GM04503 (cell line): ENCODE measurements around the gene RCOR1.
"Not testable (repeated sequence)": the region's sequence is repeated elsewhere in the genome, so short reads cannot be mapped to it uniquely, and the experiment has no call there.

Experiments used
- DNase-seq: peaks from one replicate; pipeline ENCODE4 v3.0.0-alpha.2; 2012; ENCODE audit warnings: low read depth

RCOR1 gene

DNA sequence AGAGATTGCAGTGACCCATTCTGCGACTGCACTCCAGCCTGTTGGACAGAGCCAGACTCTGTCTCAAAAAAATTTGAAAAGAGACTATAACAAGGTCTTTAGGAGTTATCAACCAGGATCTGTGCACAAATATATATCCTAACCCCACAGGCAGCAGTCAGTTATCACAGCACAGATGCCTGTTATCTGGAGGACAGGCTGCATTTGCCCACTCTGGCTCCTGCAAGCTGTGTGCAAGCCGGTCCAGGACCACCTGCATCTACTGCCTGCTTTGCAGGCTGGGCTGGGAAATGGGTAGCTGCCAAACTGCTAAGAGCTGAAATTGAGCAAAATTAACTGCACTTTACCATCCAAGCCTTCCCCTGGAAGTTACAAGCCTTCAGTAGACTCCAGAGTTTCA is 21.4 kb upstream of the RCOR1 start:
- no peak for DNase-seq

DNA sequence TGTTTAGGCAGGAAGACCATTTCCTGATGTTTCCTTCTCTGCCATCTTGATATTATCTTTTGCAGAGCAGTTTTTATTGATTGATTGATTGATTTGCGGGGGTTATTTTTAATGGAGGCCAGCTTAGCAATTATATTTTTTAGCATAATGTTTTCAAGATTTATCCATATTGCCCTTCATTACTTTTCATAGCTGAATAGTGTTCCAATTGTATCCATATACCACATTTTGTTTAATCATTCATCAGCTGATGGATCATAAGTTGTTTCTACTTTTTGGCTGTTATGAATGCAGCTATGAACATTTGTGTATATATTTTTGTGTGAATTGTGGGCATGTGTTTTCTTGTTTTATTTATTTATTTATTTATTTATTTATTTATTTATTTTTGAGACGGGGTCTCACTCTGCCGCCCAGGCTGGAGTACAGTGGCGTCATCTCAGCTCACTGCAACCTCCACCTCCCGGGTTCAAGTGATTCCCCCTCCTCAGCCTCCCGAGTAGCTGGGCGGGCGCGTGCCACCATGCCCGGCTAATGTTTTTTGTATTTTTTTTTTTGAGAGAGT is 20.9 kb upstream of the RCOR1 start:
- no peak for DNase-seq

DNA sequence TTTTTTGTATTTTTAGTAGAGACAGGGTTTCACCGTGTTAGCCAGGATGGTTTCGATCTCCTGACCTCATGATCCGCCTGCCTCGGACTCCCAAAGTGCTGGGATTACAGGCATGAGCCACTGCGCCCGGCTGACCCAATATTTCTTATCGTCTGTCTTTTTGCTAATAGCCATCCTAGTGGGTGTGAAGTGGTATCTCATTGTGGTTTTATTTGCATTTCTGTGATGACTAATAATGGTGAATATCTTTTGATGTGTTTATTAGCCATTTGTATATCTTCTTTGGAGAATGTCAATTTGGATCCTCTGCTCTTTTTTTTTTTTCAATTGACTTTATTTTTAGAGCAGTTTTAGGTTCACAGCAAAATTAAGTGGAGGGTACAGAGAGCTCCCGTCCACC is 19.3 kb upstream of the RCOR1 start:
- not testable (repeated sequence) for DNase-seq

DNA sequence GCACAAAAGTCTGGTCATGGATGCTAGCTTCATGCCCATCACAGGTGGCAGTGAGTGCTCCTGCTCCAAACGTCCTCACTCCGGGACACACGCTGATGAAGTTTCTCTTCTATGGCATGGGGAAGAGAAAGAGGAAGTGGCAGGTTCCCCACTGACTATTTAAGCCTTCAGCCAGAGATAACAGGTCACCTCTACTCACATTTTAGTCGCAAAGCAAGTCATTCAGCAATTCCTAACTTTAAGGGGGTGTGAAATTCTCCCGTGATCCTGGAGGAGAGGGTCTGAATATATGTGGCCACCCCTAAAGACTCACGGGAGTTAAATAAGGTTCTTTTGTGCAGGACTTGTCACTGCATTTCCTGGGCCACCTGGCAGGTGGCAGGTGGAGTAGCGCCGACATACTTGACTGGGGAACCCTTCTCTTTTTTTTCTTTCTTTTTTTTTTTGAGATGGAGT is 18.8 kb upstream of the RCOR1 start:
- DNase-seq: no peak

DNA sequence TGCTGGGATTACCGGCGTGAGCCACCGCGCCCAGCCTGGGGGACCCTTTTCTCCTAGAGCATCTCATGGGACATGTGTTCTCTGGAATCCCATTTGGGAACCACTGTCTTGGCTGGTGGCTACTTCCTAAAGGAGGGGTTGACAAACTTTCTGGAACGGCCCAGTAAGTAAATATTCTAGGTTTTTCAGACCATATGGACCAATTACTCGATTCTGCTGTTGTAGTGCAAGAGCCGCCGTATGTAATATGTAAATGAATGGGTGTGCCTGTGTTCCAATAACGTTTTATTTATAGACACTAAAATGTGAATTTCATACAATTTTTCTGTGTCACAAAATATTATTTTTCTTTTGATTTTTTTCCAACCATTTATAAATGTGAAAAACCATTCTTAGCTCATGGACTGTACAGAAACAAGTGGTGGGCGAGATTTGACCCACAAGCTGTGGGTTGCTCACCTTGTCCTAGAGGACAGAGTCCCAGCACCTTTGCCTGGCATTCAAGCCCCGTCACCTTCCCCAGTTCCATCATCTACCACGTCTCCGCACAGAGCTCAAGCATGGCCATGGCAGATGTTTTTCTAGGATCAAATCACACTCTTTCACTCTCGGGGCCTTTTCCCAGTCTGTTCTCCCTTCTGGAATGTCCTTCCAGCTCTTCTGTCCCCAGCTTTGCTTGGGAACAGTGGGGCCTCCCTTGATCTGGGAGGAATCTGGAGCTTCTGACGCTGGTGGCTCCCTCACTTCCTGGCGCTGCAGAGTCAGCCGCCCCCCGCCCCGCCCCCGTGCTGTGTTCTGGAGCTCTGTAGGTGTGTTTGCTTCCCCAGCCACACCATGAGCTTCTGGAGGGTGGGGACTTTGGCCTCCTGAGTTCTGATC is 17.9 kb upstream of the RCOR1 start:
- DNase-seq: no peak

DNA sequence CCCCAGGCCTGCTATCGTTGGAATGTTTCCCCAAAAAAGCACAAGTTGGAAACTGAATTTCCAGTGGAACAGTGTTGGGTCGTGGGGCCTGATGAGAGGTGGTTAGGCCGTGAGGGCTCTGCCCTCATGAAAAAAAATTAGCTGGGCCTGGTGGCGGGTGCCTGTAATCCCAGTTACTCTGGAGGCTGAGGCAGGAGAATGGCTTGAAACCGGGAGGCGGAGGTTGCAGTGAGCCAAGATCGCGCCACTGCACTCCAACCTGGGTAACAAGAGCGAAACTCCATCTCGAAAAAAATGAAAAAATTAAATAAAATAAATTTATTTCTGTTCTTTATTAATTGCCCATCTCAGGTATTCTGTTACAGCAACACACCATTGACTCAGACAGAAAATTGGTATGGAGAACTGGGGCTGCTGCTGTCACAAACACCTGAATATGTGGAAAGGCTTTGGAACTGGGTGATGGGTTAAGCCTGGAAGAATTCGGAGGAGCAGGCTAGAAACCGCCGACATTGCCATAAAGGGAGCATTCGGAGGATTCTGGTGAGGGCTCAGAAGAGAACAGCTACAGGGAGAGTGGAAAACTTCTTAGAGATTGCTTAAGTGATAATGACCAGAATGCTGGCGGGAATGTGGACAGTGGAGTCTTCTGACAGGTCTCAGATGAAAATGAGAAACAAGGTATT is 17.1 kb upstream of the RCOR1 start:
- DNase-seq: no peak

DNA sequence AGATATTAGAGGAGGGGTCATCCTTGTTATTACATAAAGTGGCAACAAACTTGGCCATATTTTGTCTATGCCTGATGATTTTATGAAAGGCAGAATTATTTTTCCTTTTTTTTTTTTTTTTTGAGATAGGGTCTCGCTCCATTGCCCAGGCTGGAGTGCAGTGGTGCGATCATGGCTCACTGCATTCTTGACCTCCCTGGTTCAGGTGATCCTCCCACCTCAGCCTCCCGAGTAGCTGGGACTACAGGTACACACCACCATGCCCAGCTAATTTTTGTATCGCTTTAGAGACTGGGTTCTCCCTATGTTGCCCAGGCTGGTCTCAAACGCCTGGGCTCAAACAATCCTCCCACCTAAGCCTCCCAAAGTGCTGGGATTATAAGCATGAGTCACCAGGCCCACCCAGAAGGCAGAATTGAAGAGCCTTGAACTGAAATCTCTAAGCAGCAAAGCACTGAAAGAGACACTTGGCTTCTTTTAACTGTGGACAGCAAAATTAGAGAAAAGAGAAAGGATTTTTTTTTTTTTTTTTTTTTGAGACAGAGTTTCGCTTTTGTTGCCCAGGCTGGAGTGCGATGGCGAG is 16.5 kb upstream of the RCOR1 start:
- DNase-seq: not testable (repeated sequence)

DNA sequence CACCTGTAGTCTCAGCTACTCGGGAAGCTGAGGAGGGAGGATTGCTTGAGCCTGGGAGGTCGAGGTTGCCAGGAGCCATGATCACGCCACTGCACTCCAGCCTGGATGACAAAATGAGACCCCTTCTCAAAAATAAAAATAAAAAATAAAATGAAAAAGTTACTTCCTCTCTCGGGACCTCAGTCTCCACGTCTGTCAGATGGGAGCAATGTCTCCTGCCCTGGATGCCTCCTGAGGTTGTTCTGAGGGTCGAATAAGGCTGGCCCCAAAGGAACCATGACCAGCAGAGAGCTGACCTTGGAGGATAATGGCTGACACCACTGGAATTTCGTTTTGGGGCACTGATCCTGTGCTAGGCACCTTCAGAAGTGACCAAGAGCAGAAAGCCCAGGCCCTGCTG is 13.6 kb upstream of the RCOR1 start:
- DNase-seq: no peak

DNA sequence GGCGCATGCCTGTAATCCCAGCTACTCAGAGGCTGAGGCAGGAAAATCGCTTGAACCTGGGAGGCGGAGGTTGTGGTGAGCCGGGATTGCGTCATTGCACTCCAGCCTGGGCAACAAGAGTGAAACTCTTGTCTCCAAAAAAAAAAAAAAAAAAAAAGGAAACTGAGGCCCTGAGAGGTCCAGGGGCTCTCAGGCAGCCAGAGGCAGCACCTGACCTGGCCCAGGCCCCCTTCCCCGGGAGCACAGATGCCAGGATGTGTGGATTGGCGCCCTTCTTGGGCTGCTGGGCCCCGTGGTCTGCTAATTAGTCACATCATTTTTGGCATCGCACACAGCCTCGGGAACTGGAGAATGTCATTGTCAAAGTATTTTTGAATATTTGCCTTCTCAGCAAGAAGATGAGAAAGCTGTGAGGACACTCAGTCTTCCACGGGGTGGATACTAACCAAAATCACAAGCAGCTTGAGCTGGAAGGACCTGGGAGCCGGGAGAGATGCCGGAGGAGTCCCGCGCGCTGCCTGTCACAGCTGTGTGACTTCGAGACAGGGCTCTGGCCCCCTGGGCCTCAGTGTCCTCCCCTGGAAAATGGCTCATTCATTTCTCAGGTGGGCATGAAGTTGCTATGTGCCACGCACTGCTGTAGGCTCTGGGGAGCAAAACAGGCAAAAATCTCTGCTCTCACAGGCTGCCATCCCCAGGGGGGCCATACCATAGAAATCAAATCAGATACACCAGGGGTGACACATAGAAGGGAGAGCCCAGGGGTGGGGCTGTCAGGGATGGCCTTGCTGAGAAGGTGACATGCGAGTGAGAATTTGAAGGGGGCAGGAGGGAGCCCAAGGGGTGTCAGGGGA is 12.5 kb upstream of the RCOR1 start:
- DNase-seq: peak; percentile 76

DNA sequence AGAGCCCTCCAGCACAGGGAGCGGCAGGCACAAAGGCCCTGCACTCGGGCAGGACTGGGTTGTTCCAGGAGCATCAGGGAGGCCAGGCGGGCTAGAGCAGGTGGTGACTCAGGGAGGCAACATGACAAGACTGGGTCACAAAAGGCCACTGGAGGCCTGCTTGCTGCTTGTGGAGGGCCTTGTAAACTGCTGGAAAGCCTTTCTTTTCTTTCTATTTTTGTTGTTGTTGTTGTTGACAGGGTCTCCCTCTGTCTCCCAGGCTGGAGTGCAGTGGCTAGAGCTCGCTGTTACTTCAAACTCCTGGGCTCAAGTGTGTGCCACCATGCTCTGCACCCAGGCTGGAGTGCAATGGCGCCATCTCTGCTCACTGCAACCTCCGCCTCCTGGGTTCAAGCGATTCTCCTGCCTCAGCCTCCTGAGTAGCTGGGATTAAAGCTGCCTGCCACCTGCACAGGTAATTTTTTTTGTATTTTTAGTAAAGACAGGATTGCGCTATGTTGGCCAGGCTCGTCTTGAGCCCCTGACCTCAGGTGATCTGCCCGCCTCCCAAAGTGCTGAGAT is 11.8 kb upstream of the RCOR1 start:
- no peak for DNase-seq

DNA sequence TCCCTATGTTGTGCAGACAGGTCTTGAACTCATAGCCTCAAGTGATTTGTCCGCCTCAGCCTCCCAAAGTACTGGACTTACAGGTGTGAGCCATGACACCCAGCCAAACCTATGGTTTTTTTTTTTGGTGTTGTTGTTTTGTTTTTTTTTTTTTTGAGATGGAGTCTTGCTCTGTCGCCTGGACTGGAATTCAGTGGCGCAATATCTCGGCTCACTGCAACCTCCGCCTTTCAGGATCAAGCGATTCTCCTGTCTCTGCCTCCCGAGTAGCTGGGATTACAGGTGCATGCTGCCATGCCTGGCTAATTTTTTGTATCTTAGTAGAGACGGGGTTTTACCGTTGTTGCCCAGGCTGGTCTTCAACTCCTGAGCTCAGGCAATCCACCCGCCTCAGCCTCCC is 11.3 kb upstream of the RCOR1 start:
- no peak for DNase-seq

DNA sequence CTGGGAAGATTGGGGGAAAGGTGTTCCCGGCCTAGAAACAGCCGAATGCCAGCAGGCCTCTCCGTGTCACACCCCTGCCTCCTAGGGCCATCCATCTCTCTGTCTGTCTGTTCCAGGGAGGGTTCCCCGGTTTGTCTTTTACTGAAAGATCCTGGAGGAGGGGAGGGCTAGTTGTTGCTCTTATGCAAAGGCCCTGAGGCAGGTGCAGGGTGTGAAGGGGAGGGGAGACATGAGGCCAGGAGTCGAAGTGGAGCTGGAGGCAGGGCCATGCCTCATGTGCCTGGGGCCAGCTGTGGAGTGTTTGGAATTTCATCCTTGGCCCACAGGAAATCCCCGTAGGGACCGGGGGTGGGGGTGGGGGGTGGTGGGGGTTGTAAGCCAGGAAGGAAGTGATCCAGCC is 8.7 kb upstream of the RCOR1 start:
- no peak for DNase-seq

DNA sequence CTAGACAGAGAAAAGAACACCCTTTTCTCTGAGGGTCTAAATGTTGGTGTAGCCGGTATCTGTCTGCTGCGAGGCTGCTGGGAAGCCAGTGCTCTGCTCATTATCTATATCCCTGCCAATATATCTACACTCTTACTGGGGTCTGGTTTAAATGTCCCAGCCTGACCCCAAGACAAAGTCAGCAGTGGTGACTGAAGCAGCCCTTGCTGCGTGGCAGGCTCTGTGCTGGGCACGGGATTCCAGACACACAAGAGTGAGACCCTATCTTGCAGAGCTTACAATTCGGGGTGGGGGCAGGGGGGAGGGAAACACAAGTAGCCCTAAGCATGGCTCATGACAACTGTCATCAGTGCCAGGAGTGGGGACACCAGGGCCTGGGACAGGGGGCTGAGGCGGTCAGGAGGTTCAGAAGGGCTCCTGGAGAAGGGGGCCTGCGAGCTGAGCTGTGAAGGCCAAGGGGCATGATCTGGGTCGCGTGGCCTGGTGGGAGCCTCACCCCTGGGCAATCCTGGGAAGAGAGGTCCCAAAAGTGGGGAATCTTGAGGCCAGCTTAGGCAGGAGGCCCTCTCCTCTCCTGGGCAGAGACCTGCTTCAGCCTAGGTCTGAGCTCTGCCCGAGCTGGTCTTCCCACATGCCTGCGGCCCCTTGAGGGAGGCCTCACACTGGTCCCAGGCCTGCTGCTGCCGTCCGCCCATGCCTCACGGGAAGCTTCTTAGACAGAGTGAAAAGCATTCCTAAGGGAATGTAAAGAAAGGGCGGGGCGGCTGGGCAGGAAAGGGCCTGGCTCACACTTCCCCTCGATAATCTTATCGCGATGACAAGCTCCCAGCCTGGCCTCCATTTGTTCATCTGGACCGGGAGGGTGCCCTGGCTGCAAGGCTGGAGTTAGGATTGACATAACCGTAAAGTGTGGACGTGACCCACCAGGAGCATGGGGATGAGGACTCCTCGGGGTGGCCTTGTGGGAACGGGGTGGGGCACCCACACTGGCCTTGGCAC is 7.3 kb upstream of the RCOR1 start:
- DNase-seq: no peak

DNA sequence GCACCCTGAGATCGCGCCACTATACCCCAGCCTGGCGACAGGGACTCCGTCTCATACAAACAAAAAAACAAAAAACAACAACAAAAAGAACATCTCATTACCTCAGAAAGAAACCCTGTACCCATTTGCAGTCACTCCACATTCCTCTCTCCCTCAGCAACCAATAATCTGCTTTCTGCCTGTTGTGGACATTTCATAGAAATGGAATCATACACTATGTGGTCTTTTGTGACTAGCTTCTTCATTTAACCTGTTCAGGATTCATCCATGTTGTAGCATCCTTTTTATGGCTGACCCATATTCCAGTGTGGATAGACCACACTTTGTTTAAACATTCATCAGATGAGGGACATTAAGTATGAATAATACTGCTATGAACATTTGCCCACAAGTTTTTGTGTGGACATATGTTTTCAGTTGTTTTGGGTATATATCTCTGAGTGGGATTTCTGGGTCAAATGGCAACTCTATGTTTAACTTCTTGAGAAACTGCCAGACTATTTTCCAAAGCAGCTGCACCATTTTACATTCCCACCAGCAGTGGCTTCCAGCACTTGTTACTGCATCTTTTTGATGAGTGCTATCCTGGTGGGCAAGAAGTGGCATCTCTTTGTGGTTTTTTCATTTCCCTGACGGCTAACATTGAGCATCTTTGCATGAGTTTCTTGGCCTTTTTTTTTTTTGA is 5.9 kb upstream of the RCOR1 start:
- DNase-seq: no peak

DNA sequence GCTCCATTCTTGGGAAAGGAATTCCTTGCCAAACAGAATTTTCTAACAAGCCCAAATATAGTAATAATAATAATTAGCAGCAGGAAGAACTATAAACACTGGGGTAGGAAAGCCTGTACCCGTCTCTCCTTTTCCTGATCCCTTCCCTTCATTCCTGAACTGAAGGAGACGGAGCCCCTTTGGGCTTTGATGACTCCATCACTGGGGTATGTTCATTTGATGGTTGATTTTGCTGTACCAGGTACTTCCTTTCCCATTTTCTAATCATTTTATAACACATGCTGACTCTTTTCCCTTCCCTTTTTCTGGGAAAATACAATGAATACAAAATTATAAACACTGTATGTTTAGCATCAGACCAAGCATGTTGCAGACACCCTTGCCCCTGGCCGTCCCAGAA is 3.6 kb upstream of the RCOR1 start:
- DNase-seq: no peak

DNA sequence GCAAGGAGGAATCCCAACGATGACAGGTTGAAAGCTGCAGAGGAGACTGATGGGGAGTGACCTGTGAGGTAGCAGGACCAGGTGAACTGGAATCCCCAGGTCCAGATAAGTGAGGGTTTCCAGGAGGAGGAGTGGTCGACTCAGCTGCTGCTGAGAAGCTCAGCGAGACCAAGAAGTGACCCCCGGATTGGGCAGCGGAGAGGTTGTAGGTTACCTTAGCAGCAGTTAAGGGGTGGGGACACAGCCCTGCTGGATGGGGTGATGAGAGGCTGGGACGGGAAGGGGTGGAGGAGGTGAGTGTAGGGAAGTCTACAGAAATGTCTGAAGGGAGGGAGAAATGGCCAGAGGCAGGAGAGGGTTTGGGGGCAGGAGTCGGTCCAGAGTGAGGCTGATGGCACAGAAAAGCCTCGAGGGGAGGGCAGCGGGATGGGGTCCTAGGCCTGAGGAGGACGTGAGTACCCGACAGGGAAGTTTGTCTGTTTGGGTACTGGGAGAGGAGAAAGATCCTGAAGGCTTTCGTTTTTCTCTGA is 2.6 kb upstream of the RCOR1 start:
- no peak for DNase-seq

DNA sequence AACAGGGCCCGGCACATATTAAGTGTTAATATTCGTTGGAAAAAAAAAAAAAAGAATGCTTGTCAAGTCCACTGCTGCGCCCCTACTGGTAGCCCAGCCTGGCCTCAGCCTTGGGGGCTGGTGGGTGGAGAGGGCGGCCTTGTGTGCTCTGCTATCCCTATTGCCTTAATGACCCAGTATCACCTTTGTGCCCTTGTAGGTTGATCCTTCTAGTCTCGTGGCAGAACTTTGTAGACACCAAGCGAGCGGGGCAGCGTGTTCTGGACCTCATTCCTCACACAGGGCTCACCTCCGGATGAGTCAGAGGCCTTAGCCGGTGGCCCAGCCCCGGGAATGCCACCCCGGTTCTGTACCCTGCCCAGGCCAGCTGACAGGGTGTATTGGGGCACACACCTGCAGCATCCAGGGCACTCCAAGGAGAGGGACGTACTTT is 1.8 kb upstream of the RCOR1 start:
- no peak for DNase-seq

DNA sequence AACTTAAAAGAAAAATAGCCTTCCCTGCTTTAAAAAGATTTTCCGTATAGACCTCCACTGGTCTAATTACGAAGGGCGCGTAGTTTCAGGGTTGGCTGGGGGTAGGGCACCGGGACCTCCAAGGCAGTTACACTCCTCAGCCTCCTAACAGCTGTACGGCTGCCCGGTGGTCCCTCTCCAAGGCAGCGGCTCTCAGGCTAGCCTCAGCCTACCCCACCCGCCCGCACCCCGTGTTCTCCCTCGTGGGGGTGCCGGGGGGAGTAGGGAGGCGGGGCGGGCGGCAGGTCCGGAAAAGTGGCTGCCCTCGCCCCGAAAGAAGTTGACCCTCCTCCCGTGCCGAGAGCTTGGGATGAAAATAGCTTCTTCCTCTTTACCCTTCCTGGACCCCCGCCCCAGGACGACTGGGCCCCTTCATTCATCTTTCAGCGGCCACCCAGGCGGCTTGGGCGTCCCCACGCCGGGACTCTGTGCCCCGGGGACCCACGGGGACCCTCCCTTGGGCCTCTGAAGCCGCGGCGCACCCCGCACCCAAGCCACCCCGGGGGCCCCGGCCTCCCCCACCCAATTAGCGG is 991 bp upstream of the RCOR1 start:
- DNase-seq: no peak

DNA sequence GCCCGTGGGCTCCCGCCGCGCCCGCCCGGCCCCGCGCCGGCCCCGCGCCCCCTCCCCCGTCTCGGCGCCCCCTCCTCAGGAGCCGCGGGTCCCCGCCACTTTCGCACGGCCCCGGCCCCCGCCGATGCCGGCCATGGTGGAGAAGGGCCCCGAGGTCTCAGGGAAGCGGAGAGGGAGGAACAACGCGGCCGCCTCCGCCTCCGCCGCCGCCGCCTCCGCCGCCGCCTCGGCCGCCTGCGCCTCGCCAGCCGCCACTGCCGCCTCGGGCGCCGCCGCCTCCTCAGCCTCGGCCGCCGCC is 263 bp downstream of the RCOR1 start:
- no peak for DNase-seq
